ACC112 (cell line): ENCODE measurements around the gene STT3B.

Experiments
- H2AFZ ChIP-seq: fragments of 200-600 bp; sonication (generic); one replicate; pipeline ENCODE4 v1.6.0; 2017; ENCODE audit warnings: antibody characterized with exemption, low read length; ENCODE audit not compliant: unreplicated experiment
- H3K27ac ChIP-seq: fragments of 200-600 bp; sonication (generic); 2 replicates; pipeline ENCODE4 v1.5.1; 2014; ENCODE audit warnings: low read depth, mild to moderate bottlenecking, antibody characterized with exemption, low read length, moderate library complexity
- H3K27me3 ChIP-seq: fragments of 200-600 bp; sonication (generic); 2 replicates; pipeline ENCODE4 v1.6.1; 2014; ENCODE audit warnings: mild to moderate bottlenecking, antibody characterized with exemption, low read length, moderate library complexity, mixed read lengths; ENCODE audit not compliant: insufficient read depth
- H3K36me3 ChIP-seq: fragments of 200-600 bp; sonication (generic); 2 replicates; pipeline ENCODE4 v1.6.1; 2016; ENCODE audit warnings: mild to moderate bottlenecking, antibody characterized with exemption, low read length, moderate library complexity, mixed read lengths; ENCODE audit not compliant: insufficient read depth
- H3K4me1 ChIP-seq: fragments of 200-600 bp; sonication (generic); one replicate; pipeline ENCODE4 v1.6.1; 2016; ENCODE audit warnings: low read length, mixed read lengths; ENCODE audit not compliant: insufficient read depth, unreplicated experiment, control insufficient read depth
- H3K4me3 ChIP-seq: fragments of 200-600 bp; sonication (generic); 2 replicates; pipeline ENCODE4 v1.5.1; 2014; ENCODE audit warnings: mild to moderate bottlenecking, low read depth, low read length
- H3K79me2 ChIP-seq: fragments of 200-600 bp; sonication (generic); one replicate; pipeline ENCODE4 v1.6.0; 2016; ENCODE audit warnings: low read length; ENCODE audit not compliant: control insufficient read depth, unreplicated experiment, insufficient read depth

Gene STT3B

GRCh38 chr3:31636694-31637442 lies 104.1 kb downstream of the STT3B start:
- Histone ChIP-seq H3K4me1 (no peaks in the 10 kb centered on the region), H3K27me3 (no peaks in the 10 kb centered on the region), H3K79me2 (no peaks in the 10 kb centered on the region), H3K27ac (no peak overlapping the region), H2AFZ (no peak overlapping the region), H3K4me3 (no peak overlapping the region), H3K36me3 (no peaks in the 10 kb centered on the region; the same call in none of the 2 replicates)

DNA sequence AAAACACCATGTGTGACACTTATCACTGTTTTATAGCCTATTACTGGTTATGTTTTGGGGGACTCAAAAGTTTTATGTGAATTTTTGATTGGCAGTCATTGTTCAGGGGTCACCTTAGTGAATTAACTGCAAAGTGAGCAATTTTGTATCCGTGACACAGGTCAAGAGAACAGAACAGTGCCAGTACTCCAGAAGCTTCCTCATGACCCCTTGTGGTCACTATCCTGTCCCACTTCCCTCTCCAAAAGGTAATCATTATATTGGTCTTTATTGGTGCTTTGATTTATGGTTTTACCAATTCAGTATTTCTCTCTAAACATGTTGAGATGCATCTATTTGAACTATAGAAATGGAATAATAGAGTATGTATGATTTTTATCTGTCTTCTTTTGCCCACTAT lies 107.1 kb downstream of the STT3B start:
- Histone ChIP-seq H3K79me2 (no peaks in the 10 kb centered on the region), H3K4me1 (no peaks in the 10 kb centered on the region), H3K36me3 (no peaks in the 10 kb centered on the region; the same call in none of the 2 replicates), H2AFZ (no peak overlapping the region), H3K27ac (no peak overlapping the region), H3K4me3 (no peak overlapping the region), H3K27me3 (no peaks in the 10 kb centered on the region)

GRCh38 chr3:31645256-31645655 lies 112.5 kb downstream of the STT3B start:
- peaks cover 35% of the 10 kb centered on the region for H3K36me3 ChIP-seq
- H3K79me2 ChIP-seq, result no peaks in the 10 kb centered on the region

DNA sequence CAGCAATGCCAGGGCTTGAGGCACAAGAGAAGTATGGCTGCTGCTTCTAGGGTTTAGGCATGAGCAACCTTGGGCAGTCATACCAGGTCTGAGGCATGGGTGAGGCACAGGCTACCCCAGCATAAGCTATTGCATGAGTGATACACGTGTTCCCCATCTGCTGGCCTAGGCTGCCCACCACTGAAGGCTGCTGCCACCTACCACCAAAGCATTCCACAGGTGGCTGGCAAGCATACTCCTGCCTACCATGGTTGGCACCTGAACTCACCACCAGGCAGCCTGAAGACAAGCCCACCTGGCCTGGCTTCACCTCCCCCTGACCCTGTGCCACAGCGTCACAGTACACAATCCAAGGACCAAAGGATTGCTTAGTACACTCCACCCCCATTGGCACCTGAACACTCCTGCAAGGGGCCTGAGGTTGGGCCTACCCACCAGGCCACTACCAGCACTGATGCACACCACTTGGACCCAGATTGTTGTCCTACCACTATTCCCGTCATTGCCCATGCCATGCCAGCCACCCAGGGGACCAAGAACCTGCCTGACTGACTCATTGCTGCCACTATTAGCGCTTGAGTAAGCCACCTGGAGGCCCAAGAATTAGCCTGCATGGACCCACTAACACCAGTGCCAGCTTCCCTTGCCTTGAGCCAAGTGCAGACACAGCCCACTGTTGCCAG lies 115.7 kb downstream of the STT3B start:
- H3K27me3 ChIP-seq, result no peaks in the 10 kb centered on the region
- peaks cover 35% of the 10 kb centered on the region for H3K36me3 ChIP-seq
- no peaks in the 10 kb centered on the region for H3K79me2 ChIP-seq
- no peak overlapping the region for H3K4me3 ChIP-seq
- no peak overlapping the region for H2AFZ ChIP-seq
- no peaks in the 10 kb centered on the region for H3K4me1 ChIP-seq
- no peak overlapping the region for H3K27ac ChIP-seq

More at GRCh38 chr3:31645256-31645655, 112.5 kb downstream of the STT3B start:
- H3K27me3 ChIP-seq, result no peaks in the 10 kb centered on the region
- no peak overlapping the region for H3K27ac ChIP-seq
- no peaks in the 10 kb centered on the region for H3K4me1 ChIP-seq
- H3K4me3 ChIP-seq, result no peak overlapping the region
- no peak overlapping the region for H2AFZ ChIP-seq

DNA sequence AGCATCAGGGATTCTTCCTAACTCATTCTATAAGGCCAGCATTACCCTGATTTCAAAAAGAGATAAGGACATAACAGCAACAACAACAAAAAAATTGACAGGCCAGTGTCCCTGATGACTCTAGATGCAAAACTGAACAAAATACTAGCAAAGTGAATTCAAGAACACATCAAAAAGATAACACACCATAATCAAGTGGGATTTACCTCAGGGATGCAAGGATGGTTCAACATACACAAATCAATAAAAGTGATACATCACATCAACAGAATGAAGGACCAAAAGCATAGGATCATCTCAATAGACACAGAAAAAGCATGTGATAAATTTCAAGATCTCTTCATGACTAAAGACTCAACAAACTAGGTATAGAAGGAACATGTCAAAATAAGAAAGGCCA lies 119.6 kb downstream of the STT3B start:
- no peak overlapping the region for H2AFZ ChIP-seq
- H3K4me3 ChIP-seq, result no peak overlapping the region
- no peaks in the 10 kb centered on the region for H3K27me3 ChIP-seq
- H3K27ac ChIP-seq, result no peak overlapping the region
- H3K79me2 ChIP-seq, result no peaks in the 10 kb centered on the region
- peaks cover 32% of the 10 kb centered on the region for H3K36me3 ChIP-seq
- H3K4me1 ChIP-seq, result no peaks in the 10 kb centered on the region

DNA sequence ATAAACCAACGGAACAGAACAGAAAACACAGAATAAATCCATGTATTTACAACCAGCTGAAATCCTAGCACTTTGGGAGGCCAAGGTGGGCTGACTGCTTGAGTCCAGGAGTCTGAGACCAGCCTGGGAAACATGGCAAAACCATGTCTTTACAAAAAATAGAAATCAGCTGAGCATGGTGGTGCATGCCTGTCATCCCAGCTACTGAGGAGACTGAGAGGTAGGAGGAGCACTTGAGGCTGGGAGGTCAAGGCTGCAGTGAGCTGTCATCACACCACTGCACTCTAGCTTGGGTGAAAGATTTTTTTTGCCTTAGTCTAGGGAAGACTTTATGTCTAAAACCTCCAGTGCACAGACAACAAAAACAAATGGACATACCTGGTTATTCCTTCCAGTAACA lies 120.7 kb downstream of the STT3B start:
- H3K36me3 ChIP-seq, result peaks cover 21% of the 10 kb centered on the region

DNA sequence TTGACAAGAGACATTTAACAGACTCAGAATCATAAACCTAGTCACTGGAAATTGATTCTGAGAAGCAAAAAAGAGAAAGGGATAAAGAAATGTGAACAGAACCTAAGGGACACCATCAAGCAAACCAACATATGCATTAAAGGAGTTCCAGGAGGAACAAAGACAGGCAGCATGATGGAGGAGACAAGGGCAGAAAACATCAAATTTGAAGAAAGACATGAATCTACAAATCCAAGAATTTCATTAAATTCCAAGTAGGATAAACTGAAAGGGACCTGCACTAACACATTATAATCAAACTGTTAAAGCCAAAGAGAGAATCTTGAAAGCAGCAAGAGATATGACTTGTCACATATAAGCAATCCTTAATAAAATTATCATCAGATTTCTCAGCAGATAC lies 122.3 kb downstream of the STT3B start:
- Histone ChIP-seq H3K4me1 (no peaks in the 10 kb centered on the region), H3K27ac (no peak overlapping the region), H2AFZ (no peak overlapping the region), H3K79me2 (no peaks in the 10 kb centered on the region), H3K4me3 (no peak overlapping the region), H3K27me3 (no peaks in the 10 kb centered on the region), H3K36me3 (peaks cover 8% of the 10 kb centered on the region; the same call in 1 of the 2 replicates)

More for the DNA sequence above, 120.7 kb downstream of the STT3B start:
- Histone ChIP-seq H3K79me2 (no peaks in the 10 kb centered on the region), H3K4me1 (no peaks in the 10 kb centered on the region), H3K27ac (no peak overlapping the region), H2AFZ (no peak overlapping the region), H3K4me3 (no peak overlapping the region), H3K27me3 (no peaks in the 10 kb centered on the region)

GRCh38 chr3:31659246-31659645 lies 126.5 kb downstream of the STT3B start:
- Histone ChIP-seq H3K4me3 (no peak overlapping the region), H2AFZ (no peak overlapping the region), H3K4me1 (no peaks in the 10 kb centered on the region), H3K79me2 (no peaks in the 10 kb centered on the region), H3K36me3 (0 out of 2 replicates have a peak, but pooled peaks cover 8% of the 10 kb centered on the region), H3K27me3 (no peaks in the 10 kb centered on the region), H3K27ac (no peak overlapping the region)

GRCh38 chr3:31661286-31661685 lies 128.6 kb downstream of the STT3B start:
- Histone ChIP-seq H3K36me3 (no peaks in the 10 kb centered on the region), H3K4me1 (no peaks in the 10 kb centered on the region), H3K27ac (no peak overlapping the region), H2AFZ (no peak overlapping the region), H3K27me3 (no peaks in the 10 kb centered on the region), H3K79me2 (no peaks in the 10 kb centered on the region), H3K4me3 (no peak overlapping the region)

DNA sequence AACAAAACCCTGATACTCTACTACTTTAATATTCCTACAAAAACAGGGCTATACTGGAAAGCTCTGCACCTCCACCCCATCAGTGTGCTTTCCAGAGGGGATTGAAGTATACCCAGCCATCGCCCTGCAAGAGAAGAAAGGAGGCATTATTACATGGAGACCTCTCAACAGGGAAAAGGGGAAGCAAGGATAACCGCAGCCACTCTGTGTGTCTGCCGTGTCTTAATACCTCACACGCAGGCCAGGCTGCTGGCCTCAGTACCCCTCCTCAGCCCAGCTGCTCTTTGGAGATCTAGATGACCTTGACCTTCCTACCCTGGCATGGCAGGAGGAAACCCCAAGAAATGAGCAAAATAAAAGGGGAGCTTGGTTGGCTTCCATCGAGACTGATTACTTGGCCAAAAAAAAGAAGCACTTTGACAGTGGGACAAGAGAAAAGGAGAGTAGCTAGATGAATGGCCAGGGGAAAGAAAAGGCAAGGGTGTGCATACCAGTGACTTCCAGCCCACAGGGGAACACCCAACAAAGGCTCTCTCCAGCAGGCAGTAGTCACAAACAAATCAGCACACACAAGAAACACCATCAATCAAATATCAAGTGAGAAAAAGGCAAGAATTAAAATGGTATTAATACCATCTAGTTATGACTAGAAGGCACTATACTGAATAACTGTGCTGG lies 129.4 kb downstream of the STT3B start:
- H3K79me2 ChIP-seq, result no peaks in the 10 kb centered on the region
- H3K27ac ChIP-seq, result no peak overlapping the region
- no peak overlapping the region for H3K4me3 ChIP-seq
- H3K27me3 ChIP-seq, result no peaks in the 10 kb centered on the region
- no peaks in the 10 kb centered on the region for H3K36me3 ChIP-seq
- no peaks in the 10 kb centered on the region for H3K4me1 ChIP-seq
- H2AFZ ChIP-seq, result no peak overlapping the region
